Measurements from ENCODE around the gene NID1.
"Not testable (repeated sequence)": the region's sequence is repeated elsewhere in the genome, so short reads cannot be mapped to it uniquely, and the experiment has no call there.

- TF ChIP-seq POLR2A, CTCF (IDR thresholded peaks at IDR 0.05): not testable (repeated sequence)
Observed at GRCh38 chr1:235927551-235927950, 137.3 kb downstream of the NID1 start.
